IMR-90 (cell line): ENCODE measurements around the gene PDCD2L. TPM values are rescaled to one million over a fixed set of nuclear protein-coding genes. Genes with fewer than 3 reads are reported as not detected.

Experiments used
- ATAC-seq: fragments of 200-7000 bp; cut with Tn5 transposase; 2 replicates; pipeline ENCODE4 v1.9.1; 2020; ENCODE audit warnings: low read depth, mild to moderate bottlenecking, moderate library complexity
- BruUV-seq: library from RNA; stranded (reverse); fragments of 400-500 nt; replicated peaks from 2 replicates; lab custom pipeline; 2021; lab: Mats Ljungman, UMichigan
- CTCF ChIA-PET: fragments of 300-600 bp; formaldehyde crosslinking; extraction: SDS; loops from one replicate; lab custom pipeline; 2021; ENCODE audit warnings: antibody characterized with exemption; lab: Yijun Ruan, JAX
- POLR2A ChIA-PET: fragments of 300-600 bp; sonication (Branson Sonifier 250); formaldehyde crosslinking; loops from one replicate; lab custom pipeline; 2022; ENCODE audit warnings: antibody characterized with exemption; ENCODE audit not compliant: unreplicated experiment; lab: Charles Lee
- DNase-seq: peaks from one replicate; pipeline ENCODE4 v3.0.0; 2013
- H2AFZ ChIP-seq: replicated peaks from 2 replicates; pipeline ENCODE3; 2013; ENCODE audit warnings: low read length, mild to moderate bottlenecking; ENCODE audit not compliant: poor library complexity
- H2AK5ac ChIP-seq: 2 replicates; pipeline ENCODE4 v1.6.1; 2013; ENCODE audit warnings: low read depth, low read length, inconsistent platforms
- H2AK9ac ChIP-seq: replicated peaks from 2 replicates; pipeline ENCODE3; 2013; ENCODE audit warnings: mild to moderate bottlenecking, low read depth, low read length, moderate library complexity; ENCODE audit not compliant: poor library complexity
- H2BK120ac ChIP-seq: 2 replicates; pipeline ENCODE4 v1.6.1; 2013; ENCODE audit warnings: low read depth, low read length, inconsistent platforms
- H2BK15ac ChIP-seq: 3 replicates; pipeline ENCODE4 v1.6.1; 2013; ENCODE audit warnings: low read depth, low read length, inconsistent platforms
- H2BK20ac ChIP-seq: 2 replicates; pipeline ENCODE4 v1.6.1; 2013; ENCODE audit warnings: low read depth, mild to moderate bottlenecking, inconsistent platforms, low read length, moderate library complexity
- H2BK5ac ChIP-seq: 2 replicates; pipeline ENCODE4 v1.6.1; 2013; ENCODE audit warnings: mild to moderate bottlenecking, low read depth, low read length, inconsistent platforms; ENCODE audit not compliant: poor library complexity, severe bottlenecking
- H3K14ac ChIP-seq: replicated peaks from 2 replicates; pipeline ENCODE4 v1.6.1; 2013; ENCODE audit warnings: low read depth, low read length, inconsistent platforms
- H3K18ac ChIP-seq: 2 replicates; pipeline ENCODE4 v1.6.1; 2013; ENCODE audit warnings: low read depth, low read length, control low read depth
- H3K23ac ChIP-seq: 2 replicates; pipeline ENCODE4 v1.6.1; 2013; ENCODE audit warnings: low read depth, low read length, inconsistent platforms
- H3K27ac ChIP-seq: 2 replicates; pipeline ENCODE4 v1.5.1; 2013; ENCODE audit warnings: mild to moderate bottlenecking, control low read depth, low read length; ENCODE audit not compliant: insufficient read depth
- H3K27me3 ChIP-seq: 2 replicates; pipeline ENCODE4 v1.6.1; 2013; ENCODE audit warnings: low read length; ENCODE audit not compliant: control insufficient read depth, insufficient read depth
- H3K36me3 ChIP-seq: 2 replicates; pipeline ENCODE4 v1.6.1; 2013; ENCODE audit warnings: low read length, mixed read lengths; ENCODE audit not compliant: control insufficient read depth, insufficient read depth
- H3K4ac ChIP-seq: 2 replicates; pipeline ENCODE4 v1.6.1; 2013; ENCODE audit warnings: low read depth, low read length, inconsistent platforms
- H3K4me1 ChIP-seq: 2 replicates; pipeline ENCODE4 v1.6.1; 2013; ENCODE audit warnings: low read length, mixed read lengths; ENCODE audit not compliant: control insufficient read depth, insufficient read depth
- H3K4me2 ChIP-seq: 2 replicates; pipeline ENCODE4 v1.6.1; 2013; ENCODE audit warnings: low read depth, mild to moderate bottlenecking, control low read depth, low read length, moderate library complexity
- H3K4me3 ChIP-seq: 2 replicates; pipeline ENCODE4 v1.5.1; 2013; ENCODE audit warnings: low read depth, mild to moderate bottlenecking, control low read depth, low read length, moderate library complexity; ENCODE audit not compliant: insufficient read depth
- H3K56ac ChIP-seq: 2 replicates; pipeline ENCODE4 v1.6.1; 2013; ENCODE audit warnings: low read length, inconsistent platforms; ENCODE audit not compliant: insufficient read depth; ENCODE audit errors: extremely low read depth
- H3K79me1 ChIP-seq, 2 experiments: 2 replicates each; pipeline ENCODE4 v1.6.1; 2013; ENCODE audit warnings: low read length in 2 of 2, inconsistent platforms in 1 of 2, low read depth in 1 of 2
- H3K9ac ChIP-seq: 2 replicates; pipeline ENCODE4 v1.6.1; 2013; ENCODE audit warnings: low read depth, low read length, control low read depth
- H3K9me1 ChIP-seq: 2 replicates; pipeline ENCODE4 v1.6.1; 2013; ENCODE audit warnings: low read length, inconsistent platforms; ENCODE audit not compliant: insufficient read depth
- H3K9me3 ChIP-seq: 2 replicates; pipeline ENCODE4 v1.6.1; 2013; ENCODE audit warnings: low read length; ENCODE audit not compliant: control insufficient read depth, insufficient read depth
- H4K20me1 ChIP-seq: 2 replicates; pipeline ENCODE4 v1.6.1; 2013; ENCODE audit warnings: low read length, inconsistent platforms; ENCODE audit not compliant: insufficient read depth
- H4K5ac ChIP-seq: 2 replicates; pipeline ENCODE4 v1.6.1; 2013; ENCODE audit warnings: mild to moderate bottlenecking, low read depth, low read length, control low read depth
- H4K8ac ChIP-seq, 2 experiments: 2 replicates each; pipeline ENCODE4 v1.6.1; 2013; ENCODE audit warnings: low read depth in 2 of 2, low read length in 2 of 2, control low read depth in 1 of 2, inconsistent platforms in 1 of 2
- H4K91ac ChIP-seq: 2 replicates; pipeline ENCODE4 v1.6.1; 2013; ENCODE audit warnings: low read depth, low read length, inconsistent platforms; ENCODE audit not compliant: insufficient read depth
- CTCF ChIP-seq: conservative IDR thresholded peaks from 2 replicates; pipeline ENCODE4 v1.5.1; 2012; ENCODE audit warnings: mild to moderate bottlenecking, low read depth, low read length, improper control_type of control experiment
- RCOR1 ChIP-seq: IDR thresholded peaks from 2 replicates; pipeline ENCODE4 v1.6.1; 2012; ENCODE audit warnings: mild to moderate bottlenecking, low read length, improper control_type of control experiment; ENCODE audit not compliant: insufficient replicate concordance
- SMC3 ChIP-seq: fragments of 150-350 bp; IDR thresholded peaks from 2 replicates; pipeline ENCODE4 v1.6.1; 2016; ENCODE audit warnings: low read depth, mild to moderate bottlenecking, antibody characterized with exemption, low read length, moderate library complexity
- WGBS, 2 experiments: methylation state at CpG; one replicate each; pipeline versions ENCODE4 v1.1.5 to v1.1.7; 2013; ENCODE audit warnings: missing lambda C conversion rate in 2 of 2; ENCODE audit not compliant: insufficient read length in 1 of 2; ENCODE audit errors: extremely low coverage in 2 of 2; 5-methylcytosine and 5-hydroxymethylcytosine counted together
- dilution Hi-C: fragments of 300-500 bp; cut with HindIII; formaldehyde crosslinking; loops from one replicate; pipeline ENCODE4 v1.14.3; 2018; ENCODE audit warnings: low sequenced_read_pairs; ENCODE audit not compliant: unreplicated experiment
- in situ Hi-C: fragments of 300-500 bp; cut with MboI; formaldehyde crosslinking; loops from 3 replicates; pipeline ENCODE4 v1.14.3; 2019; ENCODE audit warnings: low sequenced_read_pairs, inconsistent platforms, mixed read lengths
- intact Hi-C: fragments of 100-400 bp; cut with micrococcal nuclease; formaldehyde crosslinking; loops from 2 replicates; pipeline ENCODE4 v1.10.0; 2022
- polyA plus RNA-seq, 3 experiments: library from polyadenylated mRNA; depleted of rRNA; stranded (reverse); fragments of >200 nt; gene quantifications; 2 replicates each; pipeline ENCODE4 v1.2.3, GENCODE V29; 2012; ENCODE audit warnings: low replicate concordance in 1 of 3
- total RNA-seq: library from RNA; depleted of rRNA; stranded (reverse); fragments of >200 nt; gene quantifications from 2 replicates; pipeline ENCODE4 v1.2.3, GENCODE V29; 2012

PDCD2L gene
- total and polyA plus RNA-seq, 2 of the 4 experiments (the other 2 are of a cell fraction) = 10.6 to 13.0 TPM

- ChIA-PET CTCF (interaction anchor here (0.6 to 1.1 kb wide), 2 partner anchors 8 to 19 kb away, joined by 5 read pairs; no protein-coding TSS in a partner anchor), POLR2A (no interaction called here)
- intact Hi-C loops (no loop called here), dilution Hi-C loops (no loop called here), in situ Hi-C loops (no loop called here)
- Histone ChIP-seq H3K27me3 (no peaks in the 10 kb centered on the region), H3K36me3 (peaks cover 5% of the 10 kb centered on the region; the same call in 1 of the 2 replicates), H3K4me1 (peaks cover 9% of the 10 kb centered on the region), H4K8ac (no peak overlapping the region), H3K4me2 (no peak overlapping the region), H3K4me3 (no peak overlapping the region), H3K4ac (no peak overlapping the region), H3K18ac (no peak overlapping the region), H3K14ac (no peak overlapping the region), H3K79me1 (peaks cover 3 to 27% of the 10 kb centered on the region in 2 experiments), H2BK20ac (no peak overlapping the region), H3K27ac (no peak overlapping the region), H3K56ac (no peak overlapping the region), H2AK9ac (no peak overlapping the region), H2AFZ (no peak overlapping the region), H2BK15ac (no peak overlapping the region), H3K9me1 (no peaks in the 10 kb centered on the region; the same call in 1 of the 2 replicates), H2AK5ac (no peak overlapping the region), H2BK120ac (no peak overlapping the region), H4K20me1 (peaks cover 26% of the 10 kb centered on the region), H4K91ac (no peak overlapping the region), H4K5ac (no peak overlapping the region), H3K9me3 (no peaks in the 10 kb centered on the region), H3K9ac (no peak overlapping the region), H3K23ac (no peak overlapping the region), H2BK5ac (no peak overlapping the region)
- no TSS peak for BruUV-seq
- DNase-seq = no peak
- ATAC-seq = no peak
- TF ChIP-seq RCOR1 (no peak), SMC3 (no peak), CTCF (no peak)
- no CpG with 5 or more reads among the region's 8 CpGs for WGBS, 2 experiments
Measured at GRCh38 chr19:34426096-34426661, 22.0 kb downstream of the PDCD2L start.
